ENCODE measurements around the gene DCST2. TPM values are rescaled to one million over a fixed set of nuclear protein-coding genes. Genes with fewer than 3 reads are reported as not detected.
A peak's percentile ranks its signal among the peaks of the same experiment; 100 is the strongest.

The DCST2 gene
- total and polyA plus RNA-seq, 9 of the 15 experiments (the other 6 are each of a cell fraction or from before 2014, with no cell fraction given) = 0.09 to 0.49 (median 0.11) TPM; not detected in 3

GRCh38 chr1:154994269-154994587 is 39.4 kb downstream of the DCST2 start (continued):
- peak; percentile 51; the same call in 1 of the 2 replicates for TF ChIP-seq ARID4B (CRISPR knock-in tag; IDR thresholded peaks at IDR 0.05)
- no peak for TF ChIP-seq CBFB (CRISPR knock-in tag; IDR thresholded peaks at IDR 0.05)

- ChIA-PET POLR2A (interaction anchor here (0.6 to 8.2 kb wide), 18 partner anchors 10 to 125 kb away, joined by 3 to 80 read pairs (median 4); partner anchors contain the start of genes CKS1B, FLAD1, PBXIP1 and PMVK), CTCF (ENCODE audit: low intra/inter-chr PET ratio) (no interaction called here)
- Histone ChIP-seq H3K4me2 (ENCODE audit: insufficient read depth, low read length) (peak within 1 kb of the TSS; percentile 47), H3K27me3 (ENCODE audit: control insufficient read depth in 2 of 2, insufficient read depth in 2 of 2, low read length in 2 of 2) (no peaks in the 10 kb centered on the region), H3K4me3 (no peak within 1 kb of the TSS), H3K4me1 (replicated peaks in 1 of 2; ENCODE audit: control insufficient read depth in 2 of 2, insufficient read depth in 2 of 2, low read length in 2 of 2) (peaks cover 37 to 40% of the 10 kb centered on the region in 2 experiments), H3K36me3 (ENCODE audit: control insufficient read depth, insufficient read depth, low read length) (peaks cover 29% of the 10 kb centered on the region; the same call in 2 of the 3 replicates), H3K9me1 (ENCODE audit: control insufficient read depth, insufficient read depth, low read length) (peaks cover 6% of the 10 kb centered on the region), H3K9ac (ENCODE audit: insufficient read depth in 1 of 2, low read depth in 2 of 2, low read length in 2 of 2) (peak within 1 kb of the TSS; percentile 19 to 78), H3K27ac (ENCODE audit: extremely low read depth, low read depth, low read length) (peak within 1 kb of the TSS; percentile 73), H3K79me2 (ENCODE audit: control insufficient read depth, insufficient read depth, low read length) (peaks cover 11% of the 10 kb centered on the region; the same call in 2 of the 3 replicates), H3K9me3 (replicated peaks; ENCODE audit: control insufficient read depth, insufficient read depth, low read depth, low read length) (no peaks in the 10 kb centered on the region), H4K20me1 (replicated peaks; ENCODE audit: control insufficient read depth, insufficient read depth, low read length) (no peaks in the 10 kb centered on the region; the same call in 1 of the 2 replicates), H2AFZ (ENCODE audit: low read depth, low read length) (peak within 1 kb of the TSS; percentile 47; the same call in 1 of the 2 replicates)
- no peak for DNase-seq (ENCODE audit: extremely low read depth in 1 of 4, low spot score in 3 of 4)
- no TSS peak for BruUV-seq (replicated peaks)
- in situ Hi-C loops (cut with MboI) (no loop called here), intact Hi-C loops (cut with micrococcal nuclease) (loop anchor here (2.0 kb wide), 1 partner anchor 39 kb away; no protein-coding TSS in a partner anchor)
- WGBS (ENCODE audit: insufficient coverage, low coverage, missing lambda C conversion rate) = 37% methylated on average over 8 of the region's 8 CpGs
- FAIRE-seq = peak; percentile 65
- ATAC-seq = peak; percentile 52
- TF ChIP-seq LCOR (CRISPR knock-in tag; IDR thresholded peaks at IDR 0.05) (no peak), GTF2B (IDR thresholded peaks at IDR 0.05; ENCODE audit: extremely low read depth, insufficient read length) (no peak), TAF15 (IDR thresholded peaks at IDR 0.05; ENCODE audit: low read depth, low read length) (no peak), HDAC1 (IDR thresholded peaks at IDR 0.05) (0 out of 4 replicates have a peak, but pooled peaks of 1 of the 2 experiments have one; percentile 33), CHD1 (IDR thresholded peaks at IDR 0.05; ENCODE audit: low read length) (no peak), NCOR1 (IDR thresholded peaks at IDR 0.05) (no peak)
- TF ChIP-seq, protein P1, sequence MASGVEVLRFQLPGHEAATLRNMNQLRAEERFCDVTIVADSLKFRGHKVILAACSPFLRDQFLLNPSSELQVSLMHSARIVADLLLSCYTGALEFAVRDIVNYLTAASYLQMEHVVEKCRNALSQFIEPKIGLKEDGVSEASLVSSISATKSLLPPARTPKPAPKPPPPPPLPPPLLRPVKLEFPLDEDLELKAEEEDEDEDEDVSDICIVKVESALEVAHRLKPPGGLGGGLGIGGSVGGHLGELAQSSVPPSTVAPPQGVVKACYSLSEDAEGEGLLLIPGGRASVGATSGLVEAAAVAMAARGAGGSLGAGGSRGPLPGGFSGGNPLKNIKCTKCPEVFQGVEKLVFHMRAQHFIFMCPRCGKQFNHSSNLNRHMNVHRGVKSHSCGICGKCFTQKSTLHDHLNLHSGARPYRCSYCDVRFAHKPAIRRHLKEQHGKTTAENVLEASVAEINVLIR (CRISPR knock-in tag; IDR thresholded peaks at IDR 0.05) = no peak
- TF ChIP-seq, protein P2, sequence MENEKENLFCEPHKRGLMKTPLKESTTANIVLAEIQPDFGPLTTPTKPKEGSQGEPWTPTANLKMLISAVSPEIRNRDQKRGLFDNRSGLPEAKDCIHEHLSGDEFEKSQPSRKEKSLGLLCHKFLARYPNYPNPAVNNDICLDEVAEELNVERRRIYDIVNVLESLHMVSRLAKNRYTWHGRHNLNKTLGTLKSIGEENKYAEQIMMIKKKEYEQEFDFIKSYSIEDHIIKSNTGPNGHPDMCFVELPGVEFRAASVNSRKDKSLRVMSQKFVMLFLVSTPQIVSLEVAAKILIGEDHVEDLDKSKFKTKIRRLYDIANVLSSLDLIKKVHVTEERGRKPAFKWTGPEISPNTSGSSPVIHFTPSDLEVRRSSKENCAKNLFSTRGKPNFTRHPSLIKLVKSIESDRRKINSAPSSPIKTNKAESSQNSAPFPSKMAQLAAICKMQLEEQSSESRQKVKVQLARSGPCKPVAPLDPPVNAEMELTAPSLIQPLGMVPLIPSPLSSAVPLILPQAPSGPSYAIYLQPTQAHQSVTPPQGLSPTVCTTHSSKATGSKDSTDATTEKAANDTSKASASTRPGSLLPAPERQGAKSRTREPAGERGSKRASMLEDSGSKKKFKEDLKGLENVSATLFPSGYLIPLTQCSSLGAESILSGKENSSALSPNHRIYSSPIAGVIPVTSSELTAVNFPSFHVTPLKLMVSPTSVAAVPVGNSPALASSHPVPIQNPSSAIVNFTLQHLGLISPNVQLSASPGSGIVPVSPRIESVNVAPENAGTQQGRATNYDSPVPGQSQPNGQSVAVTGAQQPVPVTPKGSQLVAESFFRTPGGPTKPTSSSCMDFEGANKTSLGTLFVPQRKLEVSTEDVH (IDR thresholded peaks at IDR 0.05; ENCODE audit: low read depth, partially characterized antibody) = peak; percentile 18
Measured at GRCh38 chr1:154993572-154994268, 39.9 kb downstream of the DCST2 start, which contains the start of gene LENEP. Gene LENEP, plus strand, starts transcription at chr1:154993586. Its CDS starts 22 bp downstream, at chr1:154993608.

All from K562 (cell line).